NCI-H774 (cell line): ENCODE measurements around the gene LRRC56.

Source experiments
- DNase-seq: peaks from one replicate; lab custom pipeline; 2025; lab: John Stamatoyannopoulos, UW

LRRC56 gene

DNA sequence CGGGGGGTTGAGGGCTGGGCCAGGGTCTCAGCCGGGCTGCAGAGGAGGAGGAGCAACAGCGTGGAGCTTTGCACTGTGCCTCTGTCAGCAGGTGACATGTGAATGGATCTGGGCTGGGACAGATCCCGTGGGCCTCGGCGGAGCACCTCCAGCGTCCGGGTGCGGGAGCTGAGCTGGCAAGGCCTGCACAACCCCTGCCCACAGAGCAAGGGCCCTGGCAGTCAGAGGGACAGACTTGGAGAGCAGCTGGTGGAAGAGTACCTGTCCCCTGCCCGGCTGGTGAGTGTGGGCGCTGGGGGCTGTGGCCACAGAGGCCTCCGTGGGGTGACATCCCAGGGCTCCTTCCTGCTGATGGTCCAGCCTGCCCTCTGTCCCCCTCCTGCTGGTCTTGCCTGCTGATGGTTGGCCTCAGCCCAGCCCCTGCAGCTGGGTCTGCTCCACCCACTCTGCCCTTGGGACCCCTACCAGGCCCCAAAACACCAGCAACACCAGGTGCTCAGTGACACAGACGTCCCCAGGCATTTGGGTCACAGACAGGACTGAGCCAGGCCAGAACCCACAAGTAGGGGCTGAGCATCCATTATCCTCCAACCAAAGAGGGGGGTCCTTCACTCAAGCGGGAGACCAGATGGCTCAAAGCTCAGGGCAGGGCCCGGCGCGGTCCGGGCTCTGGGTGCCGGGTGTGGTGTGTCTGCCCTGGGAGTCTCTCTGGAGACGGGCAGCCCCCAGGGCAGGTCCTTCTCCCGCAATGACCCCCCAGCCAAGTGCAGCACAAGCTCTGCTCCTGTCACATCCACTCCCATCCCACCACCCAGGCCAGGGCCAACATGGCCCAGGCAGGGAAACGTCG is 3.5 kb downstream of the LRRC56 start:
- DNase-seq: no peak

DNA sequence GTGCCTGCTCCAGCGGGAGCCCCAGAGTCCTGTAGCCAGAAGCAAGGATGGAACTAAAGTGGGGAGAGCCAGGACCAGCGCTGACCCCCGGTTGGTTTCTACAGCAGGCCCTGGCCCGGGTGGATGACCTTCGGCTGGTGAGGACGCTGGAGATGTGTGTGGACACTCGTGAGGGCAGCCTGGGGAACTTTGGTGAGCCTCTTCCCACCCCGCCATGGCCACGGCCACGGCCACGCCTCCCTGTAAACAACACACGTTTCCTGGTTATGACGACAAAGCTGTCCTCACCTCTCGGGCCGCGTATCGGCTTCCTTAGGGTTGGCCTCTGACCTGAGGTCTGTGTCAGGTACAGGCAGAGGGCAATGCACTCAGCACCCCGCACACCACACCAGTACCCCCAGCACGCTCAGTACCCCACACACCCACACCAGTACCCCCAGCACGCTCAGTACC is 4.1 kb downstream of the LRRC56 start:
- no peak for DNase-seq

DNA sequence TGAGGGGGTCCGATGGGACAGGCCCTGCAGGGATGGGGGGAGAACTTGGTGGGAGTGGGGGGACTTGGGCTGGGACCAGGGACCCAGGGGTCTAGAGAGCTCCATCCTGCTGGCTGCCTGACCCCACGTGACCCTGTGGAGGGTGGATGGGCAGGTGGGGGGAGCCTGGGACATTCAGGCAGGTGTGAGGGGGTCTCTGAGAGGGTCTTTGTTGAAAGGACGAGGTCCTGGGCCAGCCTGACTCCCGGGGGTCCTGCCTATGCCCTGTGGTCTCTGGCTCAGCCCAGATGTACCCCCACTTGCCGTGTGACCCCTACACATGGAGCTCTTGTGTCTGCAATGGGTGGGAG is 7.5 kb downstream of the LRRC56 start:
- no peak for DNase-seq

DNA sequence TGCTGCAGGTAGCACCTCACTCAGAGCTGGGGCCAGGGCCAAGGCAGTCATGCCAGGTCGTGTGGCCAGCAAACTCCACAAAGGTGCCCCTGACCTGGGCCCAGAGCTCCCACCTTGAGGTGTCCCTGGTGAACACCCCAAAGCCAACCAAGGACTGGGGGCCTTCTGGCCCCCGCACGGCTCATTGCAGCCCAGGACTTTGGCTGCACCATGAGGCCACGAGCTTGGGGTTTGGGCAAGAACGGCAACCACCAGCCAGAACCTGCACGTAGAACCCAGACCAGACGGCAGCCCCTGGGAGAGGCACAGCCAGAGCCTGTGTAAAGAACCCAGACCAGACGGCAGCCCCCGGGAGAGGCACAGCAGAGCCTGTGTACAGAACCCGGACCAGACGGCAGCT is 7.8 kb downstream of the LRRC56 start:
- DNase-seq: no peak

DNA sequence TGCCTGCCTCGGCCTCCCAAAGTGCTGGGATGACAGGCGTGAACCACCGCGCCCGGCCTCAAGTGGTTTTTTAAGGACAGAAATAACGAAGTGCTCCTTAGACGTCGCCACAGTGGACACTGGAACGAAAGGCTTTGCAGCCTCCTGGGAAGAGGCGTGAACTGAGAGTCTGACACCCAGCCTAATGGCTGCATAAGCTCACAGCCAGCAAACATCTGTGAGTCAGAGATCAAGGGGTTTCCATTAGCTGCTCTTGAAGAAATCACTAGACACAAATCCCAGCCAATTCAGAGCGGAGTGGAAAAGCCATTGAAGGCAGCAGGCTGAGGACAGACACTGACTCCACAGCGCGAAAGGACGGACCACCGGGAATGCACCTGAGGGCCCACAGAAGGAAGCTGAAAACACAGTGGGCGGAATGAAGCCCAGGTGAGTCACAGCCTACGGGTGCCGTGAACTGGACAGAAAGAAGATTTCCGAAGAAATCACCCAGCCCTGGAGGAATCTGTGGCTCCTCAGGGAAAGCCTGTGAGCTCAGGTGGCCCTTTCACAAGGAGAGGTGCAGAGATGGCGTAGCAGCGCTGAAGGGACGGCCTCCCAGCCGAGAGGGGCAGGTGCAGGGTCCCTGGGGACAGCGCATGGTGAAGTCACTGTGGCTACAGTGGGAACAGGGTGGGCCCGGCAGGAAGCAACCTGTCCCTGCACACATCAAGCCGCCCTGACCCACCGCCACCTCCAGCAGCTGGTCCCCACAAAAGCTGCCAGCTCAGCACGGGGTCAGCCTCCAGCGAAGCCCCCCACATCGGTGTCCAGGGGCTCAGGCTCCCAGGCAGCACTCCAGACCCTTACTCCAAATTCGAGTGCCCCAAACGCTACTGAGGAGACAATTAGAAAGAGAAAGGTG is 11.6 kb downstream of the LRRC56 start:
- DNase-seq: no peak

DNA sequence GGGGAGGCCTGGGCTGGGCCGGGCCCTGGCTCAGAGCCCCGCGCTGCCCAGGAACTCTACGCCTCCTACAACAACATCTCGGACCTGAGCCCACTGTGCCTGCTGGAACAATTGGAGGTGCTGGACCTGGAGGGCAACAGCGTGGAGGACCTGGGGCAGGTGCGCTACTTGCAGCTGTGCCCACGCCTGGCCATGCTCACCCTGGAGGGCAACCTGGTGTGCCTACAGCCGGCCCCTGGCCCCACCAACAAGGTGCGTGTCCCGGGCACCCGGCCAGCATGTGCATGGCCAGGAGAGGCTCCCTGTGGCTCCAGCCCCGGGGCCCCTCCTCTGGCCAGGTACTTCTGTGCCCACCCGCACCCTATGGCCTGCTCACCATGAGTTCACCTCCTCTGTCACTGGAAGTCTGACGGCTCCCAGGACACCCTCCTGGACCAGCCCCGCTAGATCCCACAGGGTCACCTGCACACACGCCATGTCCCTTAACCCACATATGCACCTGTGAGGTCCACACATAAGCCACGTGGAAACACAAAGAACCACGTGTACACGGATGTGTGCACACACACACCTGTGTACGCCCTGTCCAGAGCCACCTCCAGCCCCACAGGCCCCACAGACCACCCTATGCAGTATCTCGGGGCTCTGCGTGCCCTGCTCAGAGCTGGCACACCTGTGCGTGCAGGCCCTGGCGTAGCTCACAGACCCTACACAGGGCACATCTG is 12.9 kb downstream of the LRRC56 start:
- DNase-seq: no peak

DNA sequence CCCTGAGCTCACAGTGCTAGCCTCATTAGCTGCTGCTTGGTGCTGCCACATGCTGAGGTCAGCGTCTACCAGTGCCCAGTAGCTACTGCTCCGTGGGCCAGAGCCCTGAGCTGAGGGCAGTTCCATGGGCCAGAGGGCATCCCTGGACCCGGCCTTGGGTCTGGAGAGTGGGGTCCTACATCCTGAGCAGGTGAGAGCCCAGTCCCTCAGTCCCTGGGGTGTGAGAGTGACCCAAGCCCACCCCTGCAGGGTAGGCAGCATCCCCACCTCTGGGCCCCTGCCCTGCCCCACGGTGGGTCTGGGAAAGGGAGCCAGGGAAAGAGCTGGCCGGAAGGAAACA is 13.4 kb downstream of the LRRC56 start:
- no peak for DNase-seq

DNA sequence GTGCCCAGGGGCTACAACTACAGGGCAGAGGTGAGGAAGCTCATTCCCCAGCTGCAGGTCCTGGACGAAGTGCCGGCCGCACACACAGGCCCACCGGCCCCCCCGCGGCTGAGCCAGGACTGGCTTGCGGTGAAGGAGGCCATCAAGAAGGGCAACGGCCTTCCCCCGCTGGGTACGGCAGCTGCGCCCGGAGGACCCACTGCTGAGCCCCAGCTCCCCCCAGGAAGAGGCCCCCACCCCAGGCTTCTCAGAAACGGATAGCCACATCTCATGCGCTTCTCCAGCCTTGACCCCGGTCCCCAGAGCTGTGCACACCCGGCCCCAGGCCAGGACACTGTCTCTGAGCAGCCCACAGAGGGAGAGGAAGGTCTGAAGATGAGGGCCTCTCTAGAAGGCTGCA is 13.8 kb downstream of the LRRC56 start:
- no peak for DNase-seq

DNA sequence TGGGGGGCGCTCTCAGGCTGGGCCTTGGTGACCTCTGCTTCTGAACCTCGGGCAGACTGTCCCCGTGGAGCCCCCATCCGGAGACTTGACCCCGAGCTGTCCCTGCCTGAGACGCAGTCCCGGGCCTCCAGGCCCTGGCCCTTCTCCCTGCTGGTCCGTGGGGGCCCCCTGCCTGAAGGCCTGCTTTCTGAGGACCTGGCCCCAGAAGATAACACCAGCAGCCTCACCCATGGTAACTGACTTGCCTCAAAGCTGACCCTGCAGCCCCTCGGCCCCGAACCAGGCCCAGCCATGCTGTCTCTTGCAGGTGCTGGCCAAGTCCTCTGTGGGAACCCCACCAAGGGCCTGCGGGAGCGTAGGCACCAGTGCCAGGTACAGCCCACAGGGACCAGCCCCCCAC is 14.3 kb downstream of the LRRC56 start:
- no peak for DNase-seq

DNA sequence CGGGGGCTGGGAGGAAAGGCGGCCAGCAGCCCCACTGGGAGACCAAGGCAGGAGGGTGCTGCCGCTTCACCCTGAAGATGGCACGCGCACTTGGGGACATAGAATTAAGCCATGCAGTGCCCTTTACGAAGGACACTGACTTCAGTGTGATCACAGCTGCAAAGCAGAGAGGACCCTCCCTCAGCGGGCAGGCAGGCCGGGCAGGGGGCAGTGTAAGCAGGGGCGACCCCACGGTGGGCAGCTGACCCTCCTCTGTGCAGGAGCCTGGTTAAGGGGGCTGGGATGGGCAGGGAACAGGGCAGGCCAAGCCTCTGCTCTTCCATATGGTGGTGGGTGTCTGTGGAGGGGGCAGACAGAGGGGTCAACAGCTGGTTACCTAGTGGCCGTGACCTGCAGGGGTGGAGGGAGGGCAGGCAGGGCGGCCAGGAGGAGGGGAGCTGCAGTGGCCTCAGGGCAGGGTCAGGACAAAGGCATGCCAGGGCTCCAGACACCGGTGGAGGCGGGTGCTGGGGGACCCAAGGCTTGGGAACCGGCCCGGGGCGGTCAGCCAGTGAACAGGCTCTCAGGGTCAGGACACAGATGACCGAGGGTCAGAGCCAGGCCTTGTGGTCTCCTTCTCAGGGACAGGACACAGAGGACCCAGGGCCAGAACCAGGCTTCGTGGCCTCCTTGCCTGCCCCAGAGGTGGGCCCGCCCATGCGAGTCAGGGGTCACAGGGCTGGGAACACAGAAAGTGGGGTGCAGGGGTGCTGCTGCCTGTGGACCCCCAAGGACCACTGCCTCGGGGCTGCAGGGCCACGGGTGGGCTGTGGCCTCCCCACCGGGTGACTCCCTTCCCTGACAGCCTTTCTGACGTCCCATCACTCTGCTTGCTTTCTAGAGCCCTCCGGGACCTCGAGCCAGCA is 16.0 kb downstream of the LRRC56 start:
- DNase-seq: no peak

DNA sequence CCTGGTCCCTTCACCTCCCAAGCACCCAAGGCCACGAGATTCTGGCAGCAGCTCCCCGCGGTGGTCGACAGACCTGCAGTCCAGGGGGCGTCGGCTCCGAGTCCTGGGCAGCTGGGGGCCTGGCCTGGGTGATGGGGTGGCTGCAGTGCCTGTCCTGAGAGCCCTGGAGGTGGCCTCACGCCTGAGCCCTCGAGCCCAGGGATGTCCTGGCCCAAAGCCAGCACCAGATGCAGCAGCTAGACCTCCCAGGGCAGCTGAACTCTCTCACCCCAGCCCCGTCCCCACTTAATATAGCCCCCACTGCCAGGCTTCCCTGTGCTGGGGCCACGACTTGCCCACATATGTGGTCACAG is 16.6 kb downstream of the LRRC56 start:
- DNase-seq: no peak

DNA sequence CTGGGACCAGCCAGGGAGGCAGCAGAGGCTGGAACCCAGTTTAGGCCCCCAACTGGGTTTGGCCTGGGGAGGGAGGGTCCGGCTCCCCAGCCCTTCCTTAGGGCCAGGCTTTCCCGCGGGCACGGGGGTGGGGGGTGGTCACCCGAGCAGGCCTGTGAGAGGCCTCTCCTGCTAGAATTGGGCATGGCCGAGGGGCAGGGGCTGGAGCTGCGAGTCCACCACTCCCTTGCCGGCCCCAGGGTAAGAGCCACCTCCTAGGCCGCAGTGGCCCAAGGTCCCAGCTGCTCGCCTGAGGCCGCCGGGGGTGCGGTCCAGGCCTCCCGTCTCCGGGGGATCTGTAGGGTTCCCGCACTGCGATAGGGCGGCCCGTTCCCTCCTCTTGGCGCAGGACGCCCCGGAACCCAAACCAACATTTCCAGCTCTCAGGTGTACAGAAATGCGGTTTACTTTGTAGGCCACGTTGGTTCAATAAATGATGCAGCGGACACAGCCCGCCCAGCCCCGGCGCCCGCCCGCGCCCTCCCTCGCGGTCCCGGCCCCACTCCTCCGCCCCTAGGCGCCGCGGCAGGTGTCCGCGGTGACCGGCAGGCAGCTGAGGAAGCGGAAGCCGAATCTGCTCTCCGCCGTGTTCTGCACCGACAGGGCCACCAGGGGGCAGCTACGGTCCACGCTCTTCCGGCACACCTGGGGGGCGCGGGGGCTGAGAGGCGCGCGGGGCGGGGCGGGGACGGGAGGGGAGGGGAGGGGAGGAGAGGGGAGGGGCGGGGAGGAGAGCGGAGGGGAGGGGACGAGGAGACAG is 17.3 kb downstream of the LRRC56 start:
- DNase-seq: peak; percentile 87

DNA sequence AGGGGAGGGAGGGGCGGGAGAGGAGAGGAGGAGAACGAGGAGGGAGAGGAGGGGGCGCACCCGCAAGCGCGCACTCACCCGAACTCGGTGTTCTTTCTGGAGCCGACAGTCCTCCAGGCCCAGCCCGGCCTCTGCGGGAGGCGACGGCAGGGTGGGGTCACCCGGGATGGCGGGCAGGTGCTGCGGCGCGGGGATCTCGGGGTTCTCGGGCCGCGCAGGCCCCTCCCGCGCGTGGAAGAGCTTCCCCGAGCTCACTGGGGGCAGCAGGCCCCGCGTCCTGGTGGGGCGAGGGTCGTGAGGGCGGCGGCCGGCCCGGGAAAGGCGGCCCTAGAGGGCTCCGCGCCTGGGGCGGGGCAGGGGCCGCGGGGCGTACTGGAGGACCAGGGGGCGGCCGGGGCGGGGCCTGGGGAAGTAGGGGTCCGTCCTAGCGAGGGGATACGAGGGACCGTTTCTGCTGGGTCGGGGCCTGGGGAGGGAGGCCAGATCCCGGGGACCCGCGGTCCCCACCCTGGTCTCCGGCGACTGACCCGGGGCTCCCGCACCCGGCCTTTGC is 18.0 kb downstream of the LRRC56 start:
- no peak for DNase-seq

DNA sequence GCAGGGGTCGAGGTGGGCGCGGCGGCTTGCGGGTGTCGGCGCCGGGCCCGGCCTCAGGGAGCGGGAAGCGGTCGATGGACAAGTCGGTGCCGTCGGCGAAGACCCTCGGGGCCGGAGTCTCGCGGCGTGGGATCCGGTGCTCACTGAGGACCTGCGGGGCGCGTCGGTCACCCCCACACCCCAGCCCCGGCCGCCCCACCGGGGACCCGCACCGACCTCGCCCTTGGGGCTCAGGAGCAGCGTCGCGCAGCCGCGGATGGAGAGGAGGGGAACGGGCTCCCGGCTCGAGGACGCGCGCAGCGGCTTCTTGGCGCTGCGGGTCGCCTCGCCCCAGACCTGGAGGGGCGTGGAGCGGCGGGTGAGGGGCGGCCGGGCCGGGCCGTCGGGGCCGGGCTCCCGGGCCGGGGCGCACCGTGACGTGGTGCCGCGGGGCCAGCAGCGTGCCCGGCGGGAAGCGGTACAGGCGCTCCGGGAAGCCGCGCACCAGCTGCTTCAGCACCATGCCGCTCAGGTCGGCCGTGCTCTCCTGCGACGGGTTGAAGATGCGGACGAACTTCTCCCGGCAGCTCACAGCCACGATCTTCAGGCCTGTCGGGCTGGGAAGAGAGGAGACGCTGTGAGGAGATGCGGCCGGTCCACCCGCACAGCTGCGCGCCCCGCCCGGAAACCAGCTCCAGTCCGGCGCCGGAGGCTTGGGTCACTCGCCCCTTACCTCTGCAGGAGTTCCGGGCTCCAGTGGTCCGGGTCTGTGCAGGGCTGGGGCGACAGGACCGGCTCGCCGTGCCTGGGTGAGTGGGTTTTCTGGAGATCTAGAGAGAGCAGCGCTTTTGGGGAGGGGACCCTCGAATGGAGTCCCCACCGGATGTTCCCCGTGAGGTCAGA is 18.7 kb downstream of the LRRC56 start:
- DNase-seq: no peak

DNA sequence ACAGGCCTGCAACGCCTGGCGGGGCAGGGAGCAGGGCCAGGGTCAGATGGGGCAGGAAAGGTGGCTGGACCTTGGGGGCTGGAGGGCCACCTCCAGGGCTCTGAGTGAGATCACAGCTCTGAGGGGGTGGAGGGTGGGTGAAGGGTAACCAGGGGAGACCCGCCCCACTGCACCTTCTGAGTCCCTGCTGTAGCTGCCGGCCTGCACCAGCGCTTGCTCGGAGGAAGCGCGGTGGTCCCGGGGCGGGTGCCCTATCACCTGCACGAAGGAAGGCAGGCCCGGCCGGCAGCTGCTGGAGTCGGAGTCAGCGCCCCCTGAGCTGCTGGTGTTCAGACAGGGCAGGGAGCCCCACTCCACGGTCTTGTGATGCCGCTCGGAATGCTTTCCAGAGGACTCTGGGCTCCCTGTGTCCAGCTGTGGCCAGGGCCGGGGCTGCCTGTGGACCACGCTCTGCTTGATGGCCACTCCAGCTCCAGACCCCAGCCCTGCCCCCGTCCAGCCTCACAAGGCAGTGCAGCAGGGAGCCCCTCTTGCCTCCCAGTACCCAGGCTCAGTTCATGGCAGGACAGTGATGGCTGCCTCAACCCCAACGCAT is 19.4 kb downstream of the LRRC56 start:
- no peak for DNase-seq

DNA sequence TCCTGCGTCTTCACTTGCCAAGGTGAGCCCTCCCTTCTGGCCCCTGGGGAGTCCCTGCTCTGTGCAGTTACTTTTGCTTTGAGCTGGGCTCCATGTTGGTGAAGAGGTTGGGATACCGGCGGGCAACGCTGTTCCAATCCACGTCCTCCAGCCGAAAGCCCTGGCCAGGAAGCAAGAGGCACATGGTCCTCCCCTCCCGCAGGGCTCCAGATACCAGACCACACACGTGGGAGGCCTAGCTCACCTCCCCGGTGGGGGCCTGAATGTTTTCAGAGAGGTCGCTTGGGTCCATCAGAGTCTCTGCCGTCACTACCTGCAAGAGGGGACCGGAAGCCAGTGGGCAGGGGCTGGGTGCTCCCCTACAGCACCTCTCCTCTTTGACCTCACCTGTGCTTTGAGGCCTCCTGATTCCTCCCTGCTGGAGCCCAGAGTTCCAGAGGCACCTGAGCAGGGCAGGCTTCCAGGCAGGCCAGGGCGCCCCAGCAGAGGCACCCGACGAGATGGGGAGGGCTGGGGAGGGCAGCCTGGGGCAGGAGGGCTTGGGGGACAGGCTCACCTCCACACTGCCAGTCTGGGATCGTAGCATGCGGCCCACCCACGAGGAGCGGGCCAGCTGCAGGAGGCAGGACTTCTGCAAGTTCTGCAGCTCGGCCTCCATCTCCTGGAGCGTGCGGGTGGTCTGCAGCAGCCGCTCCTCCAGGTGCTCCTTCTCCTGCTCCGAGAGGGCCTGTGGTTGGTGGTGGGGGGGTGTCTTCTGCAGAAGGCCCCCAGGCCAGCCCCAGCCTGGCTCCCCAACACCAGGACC is 20.2 kb downstream of the LRRC56 start:
- no peak for DNase-seq

DNA sequence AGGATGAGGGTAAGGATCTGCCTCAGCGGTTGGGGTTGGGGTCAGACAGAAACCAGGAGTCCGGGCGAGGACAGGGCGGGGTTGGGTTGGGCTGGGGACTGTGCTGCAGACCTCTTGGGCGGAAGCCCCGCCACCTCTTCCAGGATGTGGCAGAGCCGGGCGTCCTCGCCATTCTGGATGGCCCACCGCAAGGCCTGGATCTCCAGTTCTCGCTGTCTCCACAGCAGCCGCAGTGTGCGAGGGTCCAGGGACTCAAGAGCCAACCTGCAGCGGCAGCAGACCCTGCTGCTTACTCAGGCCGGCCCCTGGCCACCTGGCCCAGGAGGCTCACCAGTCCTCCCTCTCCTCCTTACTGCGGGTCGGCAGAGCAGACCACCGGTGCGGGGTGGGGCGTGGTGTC is 21.2 kb downstream of the LRRC56 start:
- DNase-seq: no peak

DNA sequence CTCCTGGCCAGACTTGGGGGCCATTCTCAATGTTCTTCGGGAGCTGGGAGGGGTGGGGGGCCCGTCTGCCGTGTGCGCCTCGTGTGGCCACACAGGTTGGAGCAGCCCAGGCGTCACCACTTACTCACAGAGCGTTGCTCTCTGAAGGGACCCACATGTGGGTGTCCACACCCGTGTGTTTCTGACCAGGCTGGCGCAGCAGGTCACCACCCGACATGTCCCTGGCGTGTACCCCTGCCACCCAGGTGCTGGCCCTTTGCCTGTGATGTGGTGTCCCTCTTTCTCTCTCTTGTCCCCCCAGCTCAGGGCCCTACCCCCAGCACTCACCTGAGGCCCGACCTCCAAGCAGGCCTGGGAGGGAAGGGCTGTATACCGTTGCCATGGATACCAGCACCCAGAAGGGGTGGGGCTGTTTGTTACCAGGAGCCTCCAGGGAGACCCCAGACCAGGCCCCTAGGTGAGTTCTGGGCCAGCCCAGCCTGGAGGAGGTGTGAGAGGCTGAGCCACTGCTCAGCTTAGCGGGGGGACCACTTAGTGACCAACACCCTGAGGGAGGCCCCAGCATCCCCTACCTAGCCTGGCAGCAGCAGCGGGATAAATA is 21.8 kb downstream of the LRRC56 start:
- no peak for DNase-seq
